Erythroblast (primary cell): Measurements from ENCODE around the gene SLC25A45.

ENCODE experiments used
- GATA1 ChIP-seq: IDR thresholded peaks from 2 replicates; pipeline ENCODE4 v1.6.1; 2011; ENCODE audit warnings: low read depth, mild to moderate bottlenecking, control low read depth, low read length, moderate library complexity
- POLR2A ChIP-seq: IDR thresholded peaks from 2 replicates; pipeline ENCODE4 v1.6.1; 2011; ENCODE audit warnings: mild to moderate bottlenecking, low read length

DNA sequence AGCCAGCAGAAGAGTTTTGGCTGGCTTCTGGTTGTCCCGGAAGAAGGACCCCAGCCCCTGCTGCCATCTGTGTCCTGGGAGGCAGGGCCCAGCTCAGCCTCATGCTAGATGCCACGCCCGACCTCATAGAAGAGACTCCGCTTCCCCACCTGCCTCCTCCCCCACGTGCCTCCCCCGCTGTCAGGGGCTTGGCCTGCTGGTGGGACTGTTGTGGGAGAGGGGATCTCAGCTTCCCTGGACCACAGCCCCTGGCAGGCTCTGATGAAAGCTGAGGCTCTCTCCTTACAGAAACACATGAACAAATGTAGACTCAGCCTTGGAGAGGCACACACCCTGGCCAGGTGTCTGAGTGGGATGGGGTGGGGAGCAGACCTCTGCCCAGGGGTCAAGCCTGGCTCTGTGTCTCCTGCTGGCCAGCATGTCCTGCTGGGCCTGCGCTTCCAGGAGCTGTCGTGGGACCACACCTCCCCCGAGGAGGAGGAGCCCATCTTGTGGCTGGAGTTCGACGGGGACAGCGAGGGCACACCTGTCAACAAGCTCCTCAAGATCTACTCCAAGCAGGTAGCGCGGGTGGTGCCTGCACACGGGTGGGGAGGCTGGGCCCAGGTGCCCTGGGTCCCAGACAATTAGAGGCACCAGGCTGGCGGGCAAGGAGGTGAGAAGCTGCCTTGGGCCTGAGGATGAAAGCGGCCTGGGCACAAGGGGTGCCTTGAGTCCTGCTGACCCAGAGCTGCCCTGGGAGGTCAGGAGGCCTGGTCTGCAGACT, 18.0 kb upstream of the SLC25A45 start:
- no peak for TF ChIP-seq POLR2A
- no peak for TF ChIP-seq GATA1
